ENCODE results near the gene PRG3.

DNA sequence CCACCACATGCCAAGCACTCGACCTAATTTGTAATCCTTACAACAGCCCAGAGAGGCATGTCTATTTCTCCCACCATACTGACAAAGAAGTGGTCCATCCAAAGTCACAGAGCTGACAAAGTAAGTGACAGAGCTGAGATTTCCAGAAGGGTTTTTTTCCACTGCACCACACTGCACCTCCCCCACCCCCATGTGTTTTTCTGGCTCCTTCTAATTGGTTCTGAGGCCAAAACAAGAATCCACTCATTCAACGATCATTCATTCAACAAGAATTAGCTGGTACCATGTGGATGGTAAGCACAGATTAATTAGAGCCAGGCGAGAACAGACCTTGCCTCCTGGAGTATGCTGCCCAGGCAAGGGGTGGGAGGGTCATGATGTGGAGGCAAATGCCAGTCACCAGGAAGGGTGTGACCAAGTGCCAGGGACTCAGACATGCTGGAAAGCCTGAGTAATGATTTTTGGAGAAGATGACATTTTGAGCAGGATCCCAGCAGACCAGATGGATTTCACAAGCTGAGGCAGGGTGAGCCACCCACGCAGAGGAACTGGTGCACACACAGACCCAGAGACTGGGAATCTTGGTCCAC lies 24.4 kb upstream of the PRG3 start:
- TF ChIP-seq GLIS3 (CRISPR knock-in tag; IDR thresholded peaks at IDR 0.05) (no peak), PPARA (CRISPR knock-in tag; IDR thresholded peaks at IDR 0.05; ENCODE audit: borderline replicate concordance) (no peak), ZNF565 (CRISPR knock-in tag; conservative IDR thresholded peaks at IDR 0.05; ENCODE audit: low read depth) (no peak), BACH2 (CRISPR knock-in tag; IDR thresholded peaks at IDR 0.05; ENCODE audit: borderline replicate concordance) (no peak), SNAI2 (CRISPR knock-in tag; IDR thresholded peaks at IDR 0.05) (no peak), TCF4 (CRISPR knock-in tag; IDR thresholded peaks at IDR 0.05; ENCODE audit: borderline replicate concordance) (no peak), ZNF8 (CRISPR knock-in tag; IDR thresholded peaks at IDR 0.05) (no peak), ZFP3 (CRISPR knock-in tag; IDR thresholded peaks at IDR 0.05) (no peak), ARNTL (CRISPR knock-in tag; IDR thresholded peaks at IDR 0.05; ENCODE audit: borderline replicate concordance, low read depth) (no peak), ISL1 (CRISPR knock-in tag; IDR thresholded peaks at IDR 0.05) (no peak)
- TF ChIP-seq, protein P1, sequence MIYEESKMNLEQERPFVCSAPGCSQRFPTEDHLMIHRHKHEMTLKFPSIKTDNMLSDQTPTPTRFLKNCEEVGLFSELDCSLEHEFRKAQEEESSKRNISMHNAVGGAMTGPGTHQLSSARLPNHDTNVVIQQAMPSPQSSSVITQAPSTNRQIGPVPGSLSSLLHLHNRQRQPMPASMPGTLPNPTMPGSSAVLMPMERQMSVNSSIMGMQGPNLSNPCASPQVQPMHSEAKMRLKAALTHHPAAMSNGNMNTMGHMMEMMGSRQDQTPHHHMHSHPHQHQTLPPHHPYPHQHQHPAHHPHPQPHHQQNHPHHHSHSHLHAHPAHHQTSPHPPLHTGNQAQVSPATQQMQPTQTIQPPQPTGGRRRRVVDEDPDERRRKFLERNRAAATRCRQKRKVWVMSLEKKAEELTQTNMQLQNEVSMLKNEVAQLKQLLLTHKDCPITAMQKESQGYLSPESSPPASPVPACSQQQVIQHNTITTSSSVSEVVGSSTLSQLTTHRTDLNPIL (CRISPR knock-in tag; IDR thresholded peaks at IDR 0.05; ENCODE audit: low read depth) = no peak
- TF ChIP-seq, protein P2, sequence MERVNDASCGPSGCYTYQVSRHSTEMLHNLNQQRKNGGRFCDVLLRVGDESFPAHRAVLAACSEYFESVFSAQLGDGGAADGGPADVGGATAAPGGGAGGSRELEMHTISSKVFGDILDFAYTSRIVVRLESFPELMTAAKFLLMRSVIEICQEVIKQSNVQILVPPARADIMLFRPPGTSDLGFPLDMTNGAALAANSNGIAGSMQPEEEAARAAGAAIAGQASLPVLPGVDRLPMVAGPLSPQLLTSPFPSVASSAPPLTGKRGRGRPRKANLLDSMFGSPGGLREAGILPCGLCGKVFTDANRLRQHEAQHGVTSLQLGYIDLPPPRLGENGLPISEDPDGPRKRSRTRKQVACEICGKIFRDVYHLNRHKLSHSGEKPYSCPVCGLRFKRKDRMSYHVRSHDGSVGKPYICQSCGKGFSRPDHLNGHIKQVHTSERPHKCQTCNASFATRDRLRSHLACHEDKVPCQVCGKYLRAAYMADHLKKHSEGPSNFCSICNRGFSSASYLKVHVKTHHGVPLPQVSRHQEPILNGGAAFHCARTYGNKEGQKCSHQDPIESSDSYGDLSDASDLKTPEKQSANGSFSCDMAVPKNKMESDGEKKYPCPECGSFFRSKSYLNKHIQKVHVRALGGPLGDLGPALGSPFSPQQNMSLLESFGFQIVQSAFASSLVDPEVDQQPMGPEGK (CRISPR knock-in tag; IDR thresholded peaks at IDR 0.05; ENCODE audit: borderline replicate concordance) = no peak

All from SK-N-SH treated with all-trans-retinoic acid at 6 μM for 48 hours (cell line).